ENCODE measurements around the gene DDAH2. TPM values are rescaled to one million over a fixed set of nuclear protein-coding genes. Genes with fewer than 3 reads are reported as not detected.
A peak's percentile ranks its signal among the peaks of the same experiment; 100 is the strongest.

DDAH2 gene
- total RNA-seq, 1 donor from 2014 or later: 194 TPM

- H3K4me1 Mint-ChIP-seq: no peaks in the 10 kb centered on the region
- H3K36me3 Mint-ChIP-seq (ENCODE audit: low read depth): no peaks in the 10 kb centered on the region
- no peaks in the 10 kb centered on the region for H3K27me3 Mint-ChIP-seq (ENCODE audit: low read depth)
- H3K4me3 Mint-ChIP-seq: no peak overlapping the region
- H3K27ac Mint-ChIP-seq (ENCODE audit: unreplicated experiment): peak overlapping the region; percentile 71
- no peak for DNase-seq (ENCODE audit: low read depth, low spot score)
- TF ChIP-seq CTCF (conservative IDR thresholded peaks at IDR 0.05): no peak
- no peaks in the 10 kb centered on the region for H3K9me3 Mint-ChIP-seq
These were observed 46.8 kb upstream of the DDAH2 start for GRCh38 chr6:31775633-31776484.

GRCh38 chr6:31775184-31775583 lies 46.1 kb upstream of the DDAH2 start:
- H3K9me3 Mint-ChIP-seq: no peaks in the 10 kb centered on the region
- H3K4me1 Mint-ChIP-seq: no peaks in the 10 kb centered on the region
- H3K27ac Mint-ChIP-seq (ENCODE audit: unreplicated experiment): peak overlapping the region; percentile 71
- no peak overlapping the region for H3K4me3 Mint-ChIP-seq
- H3K27me3 Mint-ChIP-seq (ENCODE audit: low read depth): no peaks in the 10 kb centered on the region
- TF ChIP-seq CTCF (conservative IDR thresholded peaks at IDR 0.05): no peak
- no peak for DNase-seq (ENCODE audit: low read depth, low spot score)
- no peaks in the 10 kb centered on the region for H3K36me3 Mint-ChIP-seq (ENCODE audit: low read depth)

DNA sequence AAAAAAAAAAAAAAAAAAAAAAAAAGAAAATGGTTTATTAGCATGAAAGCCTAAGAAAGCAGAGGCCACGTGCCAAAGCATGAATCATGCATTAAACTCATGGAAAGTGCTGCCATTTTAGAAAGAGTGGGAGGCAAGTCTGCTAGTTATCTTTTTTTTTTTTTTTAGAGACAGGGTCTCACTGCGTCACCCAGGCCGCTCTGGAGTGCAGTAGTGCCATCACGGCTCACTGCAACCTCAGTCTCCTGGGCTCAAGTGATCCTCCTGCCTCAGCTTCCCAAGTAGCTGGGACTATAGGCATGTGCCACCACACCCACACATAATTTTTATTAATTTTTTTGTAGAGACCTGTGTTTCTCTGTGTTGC lies 42.9 kb upstream of the DDAH2 start:
- Mint-ChIP-seq H3K27ac (ENCODE audit: unreplicated experiment) (no peak overlapping the region), H3K36me3 (ENCODE audit: low read depth) (no peaks in the 10 kb centered on the region), H3K4me3 (no peak overlapping the region), H3K4me1 (peaks cover 4% of the 10 kb centered on the region), H3K27me3 (ENCODE audit: low read depth) (no peaks in the 10 kb centered on the region), H3K9me3 (no peaks in the 10 kb centered on the region)
- TF ChIP-seq CTCF (conservative IDR thresholded peaks at IDR 0.05): no peak
- DNase-seq (ENCODE audit: low read depth, low spot score): no peak

DNA sequence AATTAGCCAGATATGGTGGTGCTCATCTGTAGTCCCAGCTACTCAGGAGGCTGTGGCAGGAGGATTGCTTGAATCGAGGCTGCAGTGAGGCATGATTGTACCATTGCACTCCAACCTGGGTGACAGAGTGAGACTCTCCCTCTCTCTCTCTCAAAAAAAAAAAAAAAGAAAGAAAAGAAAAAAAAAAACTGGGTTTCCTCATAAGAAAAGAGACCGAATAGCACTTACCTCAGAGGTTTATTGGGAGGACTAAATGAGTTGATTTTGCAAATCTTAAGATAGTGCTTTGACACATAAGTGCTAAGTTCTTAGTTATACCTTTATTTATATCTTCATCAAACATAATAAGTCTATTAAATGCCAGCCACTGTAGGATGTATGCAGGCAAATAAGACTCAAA lies 41.8 kb upstream of the DDAH2 start:
- H3K36me3 Mint-ChIP-seq (ENCODE audit: low read depth): no peaks in the 10 kb centered on the region
- no peaks in the 10 kb centered on the region for H3K27me3 Mint-ChIP-seq (ENCODE audit: low read depth)
- H3K4me1 Mint-ChIP-seq: peaks cover 9% of the 10 kb centered on the region
- no peak for DNase-seq (ENCODE audit: low read depth, low spot score)
- H3K27ac Mint-ChIP-seq (ENCODE audit: unreplicated experiment): no peak overlapping the region
- H3K9me3 Mint-ChIP-seq: no peaks in the 10 kb centered on the region
- no peak for TF ChIP-seq CTCF (conservative IDR thresholded peaks at IDR 0.05)
- no peak overlapping the region for H3K4me3 Mint-ChIP-seq

GRCh38 chr6:31769684-31770371 lies 40.7 kb upstream of the DDAH2 start:
- peaks cover 9% of the 10 kb centered on the region for H3K4me1 Mint-ChIP-seq
- peak; percentile 38 for DNase-seq (ENCODE audit: low read depth, low spot score)
- no peaks in the 10 kb centered on the region for H3K27me3 Mint-ChIP-seq (ENCODE audit: low read depth)
- no peak overlapping the region for H3K4me3 Mint-ChIP-seq
- no peaks in the 10 kb centered on the region for H3K9me3 Mint-ChIP-seq
- peak; percentile 75 for TF ChIP-seq CTCF (conservative IDR thresholded peaks at IDR 0.05)
- H3K27ac Mint-ChIP-seq (ENCODE audit: unreplicated experiment): no peak overlapping the region
- H3K36me3 Mint-ChIP-seq (ENCODE audit: low read depth): no peaks in the 10 kb centered on the region
